ENCODE measurements around the gene ZNF485.

ZNF485 gene

GRCh38 chr10:43648095-43648397, 41.8 kb downstream of the ZNF485 start:
- H3K27me3 ChIP-seq (replicated peaks; ENCODE audit: control insufficient read depth, insufficient read depth, low read length): no peaks in the 10 kb centered on the region
- DNase-seq (ENCODE audit: extremely low read depth, insufficient read length): no peak
- H3K36me3 ChIP-seq (ENCODE audit: control insufficient read depth, insufficient read depth, low read length): peaks cover 7% of the 10 kb centered on the region
- no peak for TF ChIP-seq CTCF (IDR thresholded peaks at IDR 0.05; ENCODE audit: insufficient read depth, low read length, poor library complexity, severe bottlenecking)
- peak overlapping the region; percentile 76 for H3K4me3 ChIP-seq (replicated peaks; ENCODE audit: low read depth, low read length)

GRCh38 chr10:43648398-43649184, 42.4 kb downstream of the ZNF485 start, which contains the start of gene ZNF32:
TSS of gene ZNF32 (minus strand) at chr10:43648881. CDS start at chr10:43646133, 2,748 bp downstream.
- DNase-seq (ENCODE audit: extremely low read depth, insufficient read length): peak; percentile 88
- TF ChIP-seq CTCF (IDR thresholded peaks at IDR 0.05; ENCODE audit: insufficient read depth, low read length, poor library complexity, severe bottlenecking): no peak
- Histone ChIP-seq H3K4me3 (replicated peaks; ENCODE audit: low read depth, low read length) (peak within 1 kb of the TSS; percentile 76), H3K36me3 (ENCODE audit: control insufficient read depth, insufficient read depth, low read length) (peaks cover 7% of the 10 kb centered on the region), H3K27me3 (replicated peaks; ENCODE audit: control insufficient read depth, insufficient read depth, low read length) (no peaks in the 10 kb centered on the region)

GRCh38 chr10:43649185-43649523, 42.9 kb downstream of the ZNF485 start:
- Histone ChIP-seq H3K36me3 (ENCODE audit: control insufficient read depth, insufficient read depth, low read length) (peaks cover 4% of the 10 kb centered on the region), H3K27me3 (replicated peaks; ENCODE audit: control insufficient read depth, insufficient read depth, low read length) (no peaks in the 10 kb centered on the region), H3K4me3 (replicated peaks; ENCODE audit: low read depth, low read length) (peak overlapping the region; percentile 76)
- no peak for TF ChIP-seq CTCF (IDR thresholded peaks at IDR 0.05; ENCODE audit: insufficient read depth, low read length, poor library complexity, severe bottlenecking)
- no peak for DNase-seq (ENCODE audit: extremely low read depth, insufficient read length)

- no peak for DNase-seq (ENCODE audit: extremely low read depth, insufficient read length)
- H3K27me3 ChIP-seq (replicated peaks; ENCODE audit: control insufficient read depth, insufficient read depth, low read length): no peaks in the 10 kb centered on the region; the same call in 1 of the 2 replicates
- no peak overlapping the region for H3K4me3 ChIP-seq (replicated peaks; ENCODE audit: low read depth, low read length)
- no peaks in the 10 kb centered on the region for H3K36me3 ChIP-seq (ENCODE audit: control insufficient read depth, insufficient read depth, low read length)
- no peak for TF ChIP-seq CTCF (IDR thresholded peaks at IDR 0.05; ENCODE audit: insufficient read depth, low read length, poor library complexity, severe bottlenecking)
Observed at GRCh38 chr10:43653746-43654145, 47.5 kb downstream of the ZNF485 start.

GRCh38 chr10:43655311-43655710, 49.1 kb downstream of the ZNF485 start:
- no peak for DNase-seq (ENCODE audit: extremely low read depth, insufficient read length)
- Histone ChIP-seq H3K36me3 (ENCODE audit: control insufficient read depth, insufficient read depth, low read length) (no peaks in the 10 kb centered on the region), H3K27me3 (replicated peaks; ENCODE audit: control insufficient read depth, insufficient read depth, low read length) (no peaks in the 10 kb centered on the region; the same call in 1 of the 2 replicates), H3K4me3 (replicated peaks; ENCODE audit: low read depth, low read length) (no peak overlapping the region)
- TF ChIP-seq CTCF (IDR thresholded peaks at IDR 0.05; ENCODE audit: insufficient read depth, low read length, poor library complexity, severe bottlenecking): no peak
